Transverse colon (tissue), 4 donors: ENCODE measurements around the gene MYO9A. TPM values are rescaled to one million over a fixed set of nuclear protein-coding genes. Genes with fewer than 3 reads are reported as not detected.

Source experiments
- DNase-seq: peaks from one replicate; pipeline ENCODE4 v3.0.0-alpha.2; 2019
- H3K27ac ChIP-seq, 4 donors: fragments of 200-600 bp; sonication (generic); 2 replicates each; pipeline ENCODE4 v1.5.1; 2016 to 2018; ENCODE audit warnings: inconsistent platforms in 4 of 4
- H3K27me3 ChIP-seq: fragments of 200-600 bp; sonication (generic); 2 replicates; pipeline ENCODE4 v1.5.1; 2017; ENCODE audit warnings: inconsistent platforms
- H3K36me3 ChIP-seq, 4 donors: fragments of 200-600 bp; sonication (generic); 2 replicates each; pipeline ENCODE4 v1.5.1; 2017 to 2019; ENCODE audit warnings: inconsistent platforms in 4 of 4
- H3K4me1 ChIP-seq, 4 donors: fragments of 200-600 bp; sonication (generic); 2 replicates each; pipeline ENCODE4 v1.5.1; 2017 to 2020; ENCODE audit warnings: inconsistent platforms in 4 of 4
- H3K4me3 ChIP-seq, 4 donors: fragments of 200-600 bp; sonication (generic); 1 replicate in 1 of 4; 2 replicates in 3 of 4; pipeline versions ENCODE4 v1.5.1 to v1.6.1; 2017 to 2019; ENCODE audit warnings: inconsistent platforms in 4 of 4
- H3K9me3 ChIP-seq, 2 donors: fragments of 200-600 bp; sonication (generic); 2 replicates each; pipeline ENCODE4 v1.5.1; 2017 to 2019; ENCODE audit warnings: inconsistent platforms in 2 of 2
- EP300 ChIP-seq: sonication (generic); formaldehyde crosslinking; IDR thresholded peaks from one replicate; pipeline ENCODE4 v1.6.1; 2017; ENCODE audit warnings: antibody characterized with exemption, low read depth
- POLR2A ChIP-seq: fragments of 450-650 bp; IDR thresholded peaks from one replicate; pipeline ENCODE4 v1.6.1; 2016; ENCODE audit warnings: antibody characterized with exemption, mild to moderate bottlenecking, moderate library complexity
- POLR2AphosphoS5 ChIP-seq, 3 donors: sonication (generic); formaldehyde crosslinking; IDR thresholded peaks; one replicate each; pipeline ENCODE4 v1.6.1; 2016; ENCODE audit warnings: antibody characterized with exemption in 3 of 3
- WGBS, 2 donors: methylation state at CpG; one replicate each; pipeline ENCODE4 v1.1.5; 2018; ENCODE audit warnings: low coverage in 1 of 2; 5-methylcytosine and 5-hydroxymethylcytosine counted together
- in situ Hi-C, 4 donors: fragments of 200-750 bp; cut with MboI; loops; one replicate each; pipeline versions ENCODE4 v1.15.0 to v1.15.1; 2017; ENCODE audit warnings: low sequenced_read_pairs in 3 of 4, low pct_ligation_motif_present in 1 of 4, low pct_unique_long_range_greater_than_20kb in 1 of 4
- intact Hi-C: fragments of 100-400 bp; cut with DNase I; formaldehyde crosslinking; loops from one replicate; pipeline ENCODE4 v1.15.1; 2023; ENCODE audit warnings: low total_unique reads
- small RNA-seq, 4 donors: library from RNA; depleted of rRNA; stranded (forward); fragments of <200 nt; gene quantifications; one replicate each; pipeline ENCODE3, GENCODE V24; 2016
- total RNA-seq, 4 donors: library from RNA; depleted of rRNA; stranded (reverse); fragments of >200 nt; gene quantifications; one replicate each; pipeline ENCODE4 v1.1.0, GENCODE V29; 2016
- TF ChIP-seq, protein P1 (sequence below), 5 experiments: fragments of 200-600 bp in 3 of 5; fragments of 450-650 bp in 2 of 5; sonication (generic) in 3 of 5; IDR thresholded peaks; 1 replicate in 2 of 5; 2 replicates in 3 of 5; pipeline ENCODE4 v1.5.1; 2016 to 2017; ENCODE audit warnings: antibody characterized with exemption in 5 of 5, inconsistent platforms in 3 of 5, mild to moderate bottlenecking in 2 of 5, moderate library complexity in 1 of 5

MYO9A gene
- total RNA-seq, 4 donors from 2014 or later, result 52.4 to 103 (median 74.2) TPM

DNA sequence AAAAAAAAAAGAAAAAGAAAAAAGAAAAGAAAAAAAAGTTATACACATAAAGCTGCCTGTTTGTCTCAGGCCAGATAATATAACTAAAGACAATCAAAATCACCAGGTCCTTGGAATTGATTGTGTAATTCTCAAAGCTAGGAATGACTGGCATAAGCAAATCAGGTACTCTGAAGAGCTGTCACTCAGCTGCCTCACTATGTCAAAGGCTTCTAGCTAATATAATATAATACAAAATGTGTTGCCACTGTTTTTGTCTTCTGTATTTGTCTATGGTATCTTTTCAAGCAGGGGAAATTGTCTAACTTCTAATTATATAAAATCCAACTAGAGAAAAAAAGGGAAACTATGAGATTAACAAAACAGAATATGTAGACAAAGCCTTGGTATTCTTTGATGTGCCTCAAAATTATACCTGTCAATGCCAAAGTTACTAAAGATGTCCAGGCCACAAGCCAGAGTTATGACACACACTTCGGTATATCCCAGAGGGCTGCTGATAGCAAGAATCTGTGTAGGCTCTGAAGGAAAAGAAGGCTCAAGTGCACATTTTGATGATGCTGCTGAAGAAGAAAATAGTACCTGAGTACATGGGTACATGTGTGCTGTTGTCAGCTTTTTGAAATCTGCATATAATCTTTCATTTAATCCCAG, 344.6 kb downstream of the MYO9A start:
- no peaks in the 10 kb centered on the region for H3K27me3 ChIP-seq
- WGBS, 2 donors, result 100% methylated on average over 1 of the region's 1 CpG; no CpG with 5 or more reads in 1 of the 2 donors
- no peaks in the 10 kb centered on the region for H3K4me1 ChIP-seq
- no peak overlapping the region for H3K27ac ChIP-seq
- H3K4me3 ChIP-seq, result no peak overlapping the region
- intact Hi-C loops (no loop called here), in situ Hi-C loops (loop anchor here in 2 of 4 donors (10.0 to 25.0 kb wide), 2 partner anchors 381 to 389 kb away; no protein-coding TSS in a partner anchor)
- DNase-seq, result no peak
- no peaks in the 10 kb centered on the region for H3K9me3 ChIP-seq
- TF ChIP-seq POLR2AphosphoS5 (IDR thresholded peaks at IDR 0.05) (no peak), EP300 (no peak), POLR2A (no peak)
- TF ChIP-seq, protein P1, sequence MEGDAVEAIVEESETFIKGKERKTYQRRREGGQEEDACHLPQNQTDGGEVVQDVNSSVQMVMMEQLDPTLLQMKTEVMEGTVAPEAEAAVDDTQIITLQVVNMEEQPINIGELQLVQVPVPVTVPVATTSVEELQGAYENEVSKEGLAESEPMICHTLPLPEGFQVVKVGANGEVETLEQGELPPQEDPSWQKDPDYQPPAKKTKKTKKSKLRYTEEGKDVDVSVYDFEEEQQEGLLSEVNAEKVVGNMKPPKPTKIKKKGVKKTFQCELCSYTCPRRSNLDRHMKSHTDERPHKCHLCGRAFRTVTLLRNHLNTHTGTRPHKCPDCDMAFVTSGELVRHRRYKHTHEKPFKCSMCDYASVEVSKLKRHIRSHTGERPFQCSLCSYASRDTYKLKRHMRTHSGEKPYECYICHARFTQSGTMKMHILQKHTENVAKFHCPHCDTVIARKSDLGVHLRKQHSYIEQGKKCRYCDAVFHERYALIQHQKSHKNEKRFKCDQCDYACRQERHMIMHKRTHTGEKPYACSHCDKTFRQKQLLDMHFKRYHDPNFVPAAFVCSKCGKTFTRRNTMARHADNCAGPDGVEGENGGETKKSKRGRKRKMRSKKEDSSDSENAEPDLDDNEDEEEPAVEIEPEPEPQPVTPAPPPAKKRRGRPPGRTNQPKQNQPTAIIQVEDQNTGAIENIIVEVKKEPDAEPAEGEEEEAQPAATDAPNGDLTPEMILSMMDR (IDR thresholded peaks at IDR 0.05), result no peak
- no peaks in the 10 kb centered on the region for H3K36me3 ChIP-seq

Small RNA genes lying within 50 kb of the gene (small RNA-seq; reads per million reads assigned to genes)
- 0 to 0.56 (median 0.20) reads per million in 4 donors for gene RNA5SP399
- 0 reads per million in 4 donors for gene RNU2-65P

Other genes starting within 250 kb of the MYO9A start
- 1 to 10 TPM; 2.3 to 3.8 (median 2.5) TPM for gene SENP8, start 253 bp upstream of the MYO9A start, total RNA-seq
- gene GRAMD2A, start 79.6 kb upstream of the MYO9A start, total RNA-seq, result 1 to 10 TPM in 1 of 4 donors, under 1 TPM in 1, not detected in 2; 0.41 to 1.4 TPM
- gene PKM, start 113.0 kb upstream of the MYO9A start, total RNA-seq, result 100 to 1,000 TPM; 259 to 431 (median 291) TPM
- 100 to 1,000 TPM in 1 of 4 donors, 10 to 100 TPM in 3; 44.1 to 152 (median 57.9) TPM for gene PARP6, start 154.4 kb upstream of the MYO9A start, total RNA-seq
- 10 to 100 TPM in 1 of 4 donors, 1 to 10 TPM in 3; 1.5 to 12.9 (median 4.7) TPM for gene CELF6, start 202.0 kb upstream of the MYO9A start, total RNA-seq